Testis (tissue), 2 donors: ENCODE data around the gene DHH.

Experiments used
- POLR2A ChIP-seq: fragments of 450-650 bp; IDR thresholded peaks from one replicate; pipeline ENCODE4 v1.6.1; 2017; ENCODE audit warnings: antibody characterized with exemption, mild to moderate bottlenecking, moderate library complexity
- TF ChIP-seq, protein P1 (sequence below), 3 experiments: fragments of 450-650 bp in 2 of 3; fragments of 200-600 bp in 1 of 3; sonication (generic) in 1 of 3; IDR thresholded peaks; one replicate each; pipeline ENCODE4 v1.5.1; 2016 to 2019; ENCODE audit warnings: antibody characterized with exemption in 3 of 3, mild to moderate bottlenecking in 2 of 3, moderate library complexity in 1 of 3

DNA sequence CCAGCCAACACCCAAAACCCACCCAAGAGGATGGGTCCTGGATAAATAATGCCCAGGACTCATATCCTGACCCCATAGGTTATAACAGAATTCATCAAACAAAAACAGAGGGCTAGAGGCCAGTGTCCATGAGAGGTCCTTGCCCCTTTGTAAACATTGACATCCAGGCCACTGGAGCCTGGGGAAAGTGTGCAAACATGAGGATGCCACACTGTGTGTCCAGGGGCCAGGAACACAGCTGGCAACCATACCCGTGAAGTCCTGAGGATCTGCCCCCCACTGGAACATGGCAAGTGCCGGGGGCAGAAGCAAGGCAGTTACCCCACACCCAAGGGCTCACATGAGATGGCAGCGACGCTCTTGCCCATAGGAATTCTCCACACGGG is 29.8 kb downstream of the DHH start:
- TF ChIP-seq, protein P1, sequence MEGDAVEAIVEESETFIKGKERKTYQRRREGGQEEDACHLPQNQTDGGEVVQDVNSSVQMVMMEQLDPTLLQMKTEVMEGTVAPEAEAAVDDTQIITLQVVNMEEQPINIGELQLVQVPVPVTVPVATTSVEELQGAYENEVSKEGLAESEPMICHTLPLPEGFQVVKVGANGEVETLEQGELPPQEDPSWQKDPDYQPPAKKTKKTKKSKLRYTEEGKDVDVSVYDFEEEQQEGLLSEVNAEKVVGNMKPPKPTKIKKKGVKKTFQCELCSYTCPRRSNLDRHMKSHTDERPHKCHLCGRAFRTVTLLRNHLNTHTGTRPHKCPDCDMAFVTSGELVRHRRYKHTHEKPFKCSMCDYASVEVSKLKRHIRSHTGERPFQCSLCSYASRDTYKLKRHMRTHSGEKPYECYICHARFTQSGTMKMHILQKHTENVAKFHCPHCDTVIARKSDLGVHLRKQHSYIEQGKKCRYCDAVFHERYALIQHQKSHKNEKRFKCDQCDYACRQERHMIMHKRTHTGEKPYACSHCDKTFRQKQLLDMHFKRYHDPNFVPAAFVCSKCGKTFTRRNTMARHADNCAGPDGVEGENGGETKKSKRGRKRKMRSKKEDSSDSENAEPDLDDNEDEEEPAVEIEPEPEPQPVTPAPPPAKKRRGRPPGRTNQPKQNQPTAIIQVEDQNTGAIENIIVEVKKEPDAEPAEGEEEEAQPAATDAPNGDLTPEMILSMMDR (IDR thresholded peaks at IDR 0.05), result no peak
- no peak for TF ChIP-seq POLR2A
